Adipocyte (in vitro differentiated cells): ENCODE measurements around the gene LRMDA.

Source experiments
- DNase-seq: peaks from one replicate; pipeline ENCODE4 v3.0.0-alpha.2; 2015; ENCODE audit warnings: low read depth
- H3K27me3 ChIP-seq: replicated peaks from 2 replicates; pipeline ENCODE4 v1.7.0; 2013; ENCODE audit warnings: mild to moderate bottlenecking, low read length, moderate library complexity; ENCODE audit not compliant: control insufficient read depth, insufficient read depth
- H3K36me3 ChIP-seq: 2 replicates; pipeline ENCODE4 v1.7.0; 2013; ENCODE audit warnings: low read length, mild to moderate bottlenecking, moderate library complexity; ENCODE audit not compliant: control insufficient read depth, insufficient read depth, severe bottlenecking
- H3K4me1 ChIP-seq: 2 replicates; pipeline ENCODE4 v1.7.0; 2013; ENCODE audit warnings: mild to moderate bottlenecking, low read length, moderate library complexity; ENCODE audit not compliant: control insufficient read depth, insufficient read depth
- H3K4me3 ChIP-seq: 2 replicates; pipeline ENCODE4 v1.7.0; 2013; ENCODE audit warnings: mild to moderate bottlenecking, low read length, moderate library complexity
- H3K9ac ChIP-seq: 2 replicates; pipeline ENCODE4 v1.7.0; 2013; ENCODE audit warnings: mild to moderate bottlenecking, low read length, moderate library complexity
- H3K9me3 ChIP-seq: 2 replicates; pipeline ENCODE4 v1.7.0; 2013; ENCODE audit warnings: mild to moderate bottlenecking, low read length, moderate library complexity; ENCODE audit not compliant: control insufficient read depth

Gene LRMDA

DNA sequence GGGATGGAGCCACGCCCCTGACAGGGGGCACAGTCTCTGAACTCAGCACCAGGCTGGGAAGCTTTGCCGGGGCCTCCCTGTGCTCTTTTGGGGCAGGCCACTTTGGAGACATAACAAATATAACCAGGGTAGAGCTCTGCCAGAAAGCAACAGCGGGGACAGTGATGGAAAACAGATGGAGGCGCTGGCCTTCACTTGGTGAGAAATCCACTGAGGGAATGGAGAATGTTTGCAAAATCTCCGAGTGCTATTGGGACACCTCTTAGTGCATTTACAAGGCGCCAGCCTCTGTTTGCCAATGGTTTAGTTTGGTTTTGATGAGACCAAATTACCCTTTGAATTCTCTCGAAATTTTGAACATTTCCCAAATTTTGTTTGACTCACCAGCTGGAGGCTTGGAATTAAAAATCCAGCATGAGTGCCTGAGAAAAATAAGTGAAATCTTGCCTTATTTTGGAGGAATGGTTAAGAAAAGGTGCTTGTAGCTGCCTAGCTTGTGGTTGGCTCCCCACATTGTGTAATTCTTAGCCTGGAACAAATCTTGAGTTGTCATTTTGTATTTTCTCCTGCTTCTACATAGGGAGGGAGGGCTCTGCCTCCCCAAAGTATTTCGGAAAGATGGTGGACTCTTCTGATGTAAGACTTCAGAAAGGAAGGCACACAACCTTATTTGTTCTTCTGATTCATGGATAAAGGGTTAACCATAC, 980.5 kb downstream of the LRMDA start:
- no peaks in the 10 kb centered on the region for H3K27me3 ChIP-seq
- peaks cover 4% of the 10 kb centered on the region for H3K9me3 ChIP-seq
- H3K9ac ChIP-seq = peak overlapping the region; percentile 76
- H3K4me1 ChIP-seq = peaks cover 22% of the 10 kb centered on the region
- peak overlapping the region; percentile 12 for H3K4me3 ChIP-seq
- H3K36me3 ChIP-seq = no peaks in the 10 kb centered on the region
- DNase-seq = peak; percentile 23

DNA sequence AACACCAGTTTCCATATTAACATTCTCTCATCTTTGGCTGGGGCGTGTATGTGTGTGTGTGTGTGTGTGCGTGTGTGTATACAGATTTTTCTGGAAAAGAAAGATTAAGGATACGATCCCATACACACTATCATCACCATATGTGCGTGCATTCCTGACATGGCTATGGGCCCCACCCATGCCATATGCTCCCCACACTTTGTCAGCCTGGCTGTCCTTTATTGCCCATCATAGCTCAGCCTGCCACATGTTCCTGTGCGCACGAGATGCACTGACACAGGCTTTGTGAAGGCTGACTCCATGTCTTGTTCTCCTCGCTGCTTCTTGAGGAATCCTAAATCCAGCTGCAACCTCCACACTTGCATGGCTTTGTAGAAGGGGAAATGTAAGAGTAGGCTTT, 984.1 kb downstream of the LRMDA start:
- Histone ChIP-seq H3K36me3 (no peaks in the 10 kb centered on the region), H3K27me3 (no peaks in the 10 kb centered on the region), H3K4me1 (peaks cover 22% of the 10 kb centered on the region), H3K9ac (no peak overlapping the region), H3K4me3 (no peak overlapping the region), H3K9me3 (peaks cover 4% of the 10 kb centered on the region)
- no peak for DNase-seq

DNA sequence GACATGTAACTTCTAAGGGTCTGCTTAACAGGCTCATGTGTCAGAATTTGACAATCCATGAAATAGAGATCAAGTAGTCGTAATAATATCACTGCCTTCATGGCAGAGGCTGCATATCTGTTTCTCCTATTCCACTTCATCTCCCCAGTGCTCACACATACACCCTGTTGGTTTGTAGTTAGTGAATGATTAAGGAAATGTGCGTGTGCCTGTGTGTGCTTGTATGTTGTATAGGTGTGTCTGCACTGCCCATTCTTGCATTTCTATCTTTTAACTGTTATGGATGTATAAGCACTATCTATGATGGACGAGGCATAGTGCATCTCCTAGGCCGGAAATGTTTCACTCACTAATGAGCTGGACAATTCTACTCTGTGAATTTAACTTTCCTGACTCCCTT, 985.2 kb downstream of the LRMDA start:
- no peak for DNase-seq
- Histone ChIP-seq H3K9me3 (peaks cover 4% of the 10 kb centered on the region), H3K9ac (no peak overlapping the region)

DNA sequence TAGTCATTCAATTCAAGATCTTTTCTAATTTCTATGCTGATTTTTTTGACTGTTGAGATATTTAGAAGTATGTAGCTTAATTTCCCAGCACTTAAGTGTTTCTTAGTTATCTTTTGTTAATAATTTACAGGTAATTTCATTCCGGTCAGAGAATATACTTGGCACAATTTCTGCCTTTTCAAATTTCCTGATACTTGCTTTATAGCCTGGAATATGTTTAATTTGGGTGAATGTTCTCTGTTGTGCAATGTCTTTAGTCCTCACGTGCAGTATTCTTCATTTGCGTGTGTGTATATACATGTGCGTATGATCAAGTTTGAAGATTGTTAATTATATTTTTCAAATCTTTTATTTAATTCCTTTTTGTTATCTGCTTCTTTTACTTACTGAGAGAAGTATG, 989.3 kb downstream of the LRMDA start:
- no peak for DNase-seq
- Histone ChIP-seq H3K9me3 (no peaks in the 10 kb centered on the region), H3K4me3 (no peak overlapping the region), H3K9ac (no peak overlapping the region), H3K27me3 (no peaks in the 10 kb centered on the region), H3K4me1 (no peaks in the 10 kb centered on the region), H3K36me3 (no peaks in the 10 kb centered on the region)

More for the DNA sequence above, 985.2 kb downstream of the LRMDA start:
- Histone ChIP-seq H3K4me1 (peaks cover 12% of the 10 kb centered on the region), H3K36me3 (no peaks in the 10 kb centered on the region), H3K27me3 (no peaks in the 10 kb centered on the region), H3K4me3 (no peak overlapping the region)

DNA sequence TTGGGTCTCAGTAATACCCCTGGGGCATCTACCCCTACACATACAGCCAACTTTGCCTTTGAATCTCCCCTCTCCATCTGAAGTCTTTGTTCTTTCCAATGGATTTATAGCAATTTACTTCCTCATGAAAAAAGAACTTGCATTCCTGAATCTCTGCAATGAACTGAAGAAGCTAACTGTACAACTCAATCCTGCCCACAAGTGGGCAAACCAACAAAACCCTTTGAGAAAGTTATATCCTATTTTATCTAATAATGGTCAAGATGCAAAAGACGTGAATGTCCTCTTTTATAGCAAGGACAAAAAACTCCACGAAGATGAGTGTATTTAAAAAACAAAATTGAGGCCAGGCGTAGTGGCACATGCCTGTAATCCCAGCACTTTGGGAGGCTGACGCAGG, 991.3 kb downstream of the LRMDA start:
- Histone ChIP-seq H3K9me3 (no peaks in the 10 kb centered on the region), H3K27me3 (no peaks in the 10 kb centered on the region), H3K4me1 (no peaks in the 10 kb centered on the region), H3K4me3 (no peak overlapping the region), H3K9ac (no peak overlapping the region), H3K36me3 (no peaks in the 10 kb centered on the region)
- peak; percentile 50 for DNase-seq

DNA sequence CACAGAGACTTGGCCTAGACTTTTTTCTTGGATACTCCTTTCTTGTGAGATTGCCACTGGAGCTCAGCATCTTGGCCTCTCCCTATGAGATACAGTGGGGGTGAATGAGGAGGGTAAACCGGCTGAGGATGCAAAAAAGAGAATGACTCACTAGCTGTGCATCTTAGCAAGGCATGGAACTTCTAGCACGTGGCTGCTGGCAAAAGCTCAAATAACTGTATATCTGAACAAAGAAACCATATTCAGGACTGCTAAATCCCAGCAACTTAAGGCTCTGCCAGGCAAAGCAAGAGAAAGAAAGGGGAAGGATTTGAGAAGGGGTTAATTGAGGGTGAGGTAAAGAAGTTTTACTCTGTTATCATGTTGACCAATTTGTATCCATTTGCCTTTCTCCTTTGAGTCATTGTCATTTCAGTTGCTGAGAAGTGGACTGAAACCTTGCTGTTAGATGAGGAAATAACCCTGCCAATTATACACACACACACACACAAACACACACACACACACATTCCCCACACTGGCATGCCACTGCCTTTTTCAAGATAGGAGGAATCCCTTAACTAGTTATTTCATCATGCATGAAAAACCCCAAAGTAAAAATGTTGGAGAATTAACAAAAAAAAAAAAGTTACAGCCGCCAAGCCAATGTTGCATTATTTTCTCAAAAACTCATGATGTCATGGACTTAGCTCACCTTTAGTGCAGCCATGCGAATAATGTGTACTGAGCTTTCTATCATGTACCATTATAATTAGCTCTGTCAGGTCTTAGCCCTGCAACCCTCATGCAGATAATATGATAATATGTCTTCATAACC, 997.3 kb downstream of the LRMDA start:
- H3K4me1 ChIP-seq = peaks cover 54% of the 10 kb centered on the region

DNA sequence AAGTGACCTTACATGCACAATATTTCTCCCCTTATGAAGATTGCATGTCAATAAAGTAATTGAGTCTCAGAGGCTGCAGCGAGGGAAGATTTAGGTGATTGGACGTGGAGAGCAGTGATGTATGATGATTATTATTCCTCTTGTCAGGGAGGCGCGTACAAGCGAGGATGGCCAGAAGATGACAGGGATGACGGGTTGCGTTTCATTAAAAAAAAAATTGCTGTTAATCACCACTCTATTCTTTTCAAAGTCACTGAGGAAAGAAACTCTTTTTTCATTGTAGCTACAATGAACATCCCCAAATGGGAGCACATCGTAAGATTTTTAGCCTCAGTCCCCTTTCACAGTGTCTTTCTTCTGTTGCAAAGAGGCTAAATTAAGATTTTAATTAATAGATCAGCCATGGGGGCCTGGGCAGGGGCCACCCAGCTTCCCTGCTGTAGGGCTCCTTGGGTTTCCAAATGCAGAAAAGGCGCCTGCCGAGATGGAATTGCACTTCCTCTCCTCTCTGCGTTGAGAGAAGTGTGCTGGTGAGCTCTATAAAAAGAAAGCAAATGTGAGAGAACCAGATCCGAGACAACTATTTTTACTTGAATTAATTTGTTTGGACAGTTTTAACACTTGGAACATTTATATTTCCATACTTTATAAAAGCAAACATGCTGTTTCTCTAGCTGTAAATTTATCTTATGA, 998.1 kb downstream of the LRMDA start:
- peaks cover 54% of the 10 kb centered on the region for H3K4me1 ChIP-seq
- peak overlapping the region; percentile 30 for H3K4me3 ChIP-seq
- peak overlapping the region; percentile 87 for H3K9ac ChIP-seq
- H3K27me3 ChIP-seq = no peaks in the 10 kb centered on the region
- peak; percentile 16 for DNase-seq
- no peaks in the 10 kb centered on the region for H3K36me3 ChIP-seq
- H3K9me3 ChIP-seq = no peaks in the 10 kb centered on the region

More for the DNA sequence above, 997.3 kb downstream of the LRMDA start:
- H3K9ac ChIP-seq = peak overlapping the region; percentile 87
- no peaks in the 10 kb centered on the region for H3K9me3 ChIP-seq
- no peaks in the 10 kb centered on the region for H3K27me3 ChIP-seq
- H3K36me3 ChIP-seq = no peaks in the 10 kb centered on the region
- peak; percentile 84 for DNase-seq
- H3K4me3 ChIP-seq = no peak overlapping the region

DNA sequence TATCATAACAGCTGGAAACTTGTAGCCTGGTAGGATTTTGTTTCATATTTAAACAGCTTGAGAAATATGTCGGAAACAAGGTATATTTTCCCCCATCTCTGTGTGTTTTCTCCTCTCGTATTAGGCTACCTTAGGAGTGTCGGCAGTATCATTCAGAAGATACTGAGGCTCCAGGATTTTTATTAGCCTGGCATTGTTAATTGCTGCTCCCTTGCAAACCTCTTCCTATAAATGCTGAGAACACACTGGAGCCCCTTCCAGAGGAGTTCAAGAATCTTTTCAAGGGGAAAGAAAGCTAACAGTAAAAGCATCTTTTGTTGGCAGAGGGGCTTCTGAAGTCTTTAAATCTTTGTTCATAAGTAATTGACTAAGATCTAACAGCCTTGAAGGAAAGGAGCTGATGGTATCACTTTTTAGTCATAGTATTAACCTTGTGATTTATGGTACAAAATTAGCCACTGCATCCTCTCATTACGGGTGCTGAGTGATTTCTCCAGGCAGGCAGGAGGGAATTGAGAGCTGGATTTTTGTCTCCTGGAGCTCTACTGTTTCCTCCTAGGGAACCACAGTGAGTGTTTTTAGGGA, 998.7 kb downstream of the LRMDA start:
- Histone ChIP-seq H3K4me1 (peaks cover 59% of the 10 kb centered on the region), H3K4me3 (peak overlapping the region; percentile 30), H3K9ac (peak overlapping the region; percentile 87), H3K36me3 (no peaks in the 10 kb centered on the region), H3K9me3 (no peaks in the 10 kb centered on the region), H3K27me3 (no peaks in the 10 kb centered on the region)
- peak; percentile 26 for DNase-seq

DNA sequence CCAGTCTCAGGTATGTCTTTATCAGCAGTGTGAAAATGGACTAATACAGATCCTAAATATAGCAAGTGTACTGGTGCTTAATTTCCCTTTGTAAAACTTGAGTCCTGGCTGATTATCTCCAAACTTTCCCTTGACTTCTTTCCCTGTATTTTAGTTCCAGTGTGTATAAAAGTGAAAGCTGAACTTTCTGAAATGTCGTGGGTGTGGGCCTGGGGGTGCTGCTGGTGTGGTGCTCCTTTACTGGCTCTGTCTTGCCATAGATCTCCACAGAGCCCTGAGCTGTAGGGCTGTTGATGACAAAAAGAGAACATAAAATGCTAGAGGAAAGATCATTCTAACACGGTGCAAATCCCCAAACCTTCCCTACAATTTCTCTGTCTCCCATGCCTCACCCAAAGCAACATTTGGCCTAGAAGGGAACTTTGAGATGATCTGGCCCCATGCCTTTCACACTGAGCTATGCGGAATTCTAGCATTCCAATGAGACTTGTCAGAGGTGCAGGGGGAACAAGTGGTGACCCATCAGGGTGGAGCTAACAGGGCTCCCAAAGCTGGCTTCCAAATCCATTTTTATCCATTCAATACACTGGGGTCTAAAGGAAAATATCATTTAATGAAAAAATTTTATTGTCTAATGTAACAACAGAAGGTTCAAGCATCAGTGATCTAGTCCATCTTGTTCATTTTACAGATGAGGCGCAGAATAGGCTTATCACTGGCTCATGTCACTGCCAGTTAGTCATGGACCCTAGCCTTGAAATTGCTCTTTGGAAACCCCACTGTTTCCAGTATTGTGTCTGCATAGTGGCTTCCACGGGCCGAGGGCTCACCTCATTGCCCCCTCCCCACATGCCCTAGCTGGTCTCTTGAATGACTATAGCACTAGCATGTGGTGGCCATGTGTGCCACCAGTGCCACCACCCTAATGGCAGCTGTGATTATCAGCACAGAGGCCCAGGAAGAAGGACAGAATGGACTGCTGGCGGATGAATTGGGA, 1000.9 kb downstream of the LRMDA start:
- Histone ChIP-seq H3K9ac (peak overlapping the region; percentile 87), H3K27me3 (no peaks in the 10 kb centered on the region), H3K4me3 (peak overlapping the region; percentile 49), H3K4me1 (peaks cover 69% of the 10 kb centered on the region), H3K36me3 (no peaks in the 10 kb centered on the region), H3K9me3 (no peaks in the 10 kb centered on the region)
- peak; percentile 74 for DNase-seq
